CD4-positive, alpha-beta T cell (primary cell): ENCODE results near the gene PLEKHG4B. TPM values are rescaled to one million over a fixed set of nuclear protein-coding genes. Genes with fewer than 3 reads are reported as not detected.

Source experiments
- ATAC-seq: fragments of 200-7000 bp; cut with Tn5 transposase; one replicate; pipeline ENCODE4 v1.10.0; 2022; ENCODE audit warnings: mild to moderate bottlenecking; ENCODE audit not compliant: poor library complexity
- CTCF ChIA-PET: fragments of 350-600 bp; sonication (Branson Sonifier 250); formaldehyde crosslinking; loops from one replicate; lab custom pipeline; 2021; ENCODE audit warnings: antibody characterized with exemption, inconsistent platforms; lab: Charles Lee
- POLR2A ChIA-PET: fragments of 350-600 bp; sonication (Branson Sonifier 250); formaldehyde crosslinking; loops from one replicate; lab custom pipeline; 2021; ENCODE audit warnings: antibody characterized with exemption, inconsistent platforms; lab: Charles Lee
- DNase-seq, 14 experiments: peaks; one replicate each; pipeline ENCODE4 v3.0.0-alpha.2; 2013 to 2020; ENCODE audit warnings: mixed read lengths in 2 of 14
- H3K27ac ChIP-seq, 2 donors: one replicate each; pipeline versions ENCODE4 v1.5.1 to v1.7.0; 2013; ENCODE audit warnings: low read length in 2 of 2, low read depth in 1 of 2, mild to moderate bottlenecking in 1 of 2
- H3K27me3 ChIP-seq, 2 experiments: 1 replicate in 1 of 2; 2 replicates in 1 of 2; pipeline versions ENCODE4 v1.6.1 to v1.7.0; 2013; ENCODE audit warnings: low read length in 2 of 2, control low read depth in 1 of 2, mild to moderate bottlenecking in 1 of 2, moderate library complexity in 1 of 2; ENCODE audit not compliant: insufficient read depth in 2 of 2, control insufficient read depth in 1 of 2
- H3K36me3 ChIP-seq: one replicate; pipeline ENCODE4 v1.6.1; 2013; ENCODE audit warnings: low read length, control low read depth; ENCODE audit not compliant: insufficient read depth
- H3K4me1 ChIP-seq: one replicate; pipeline ENCODE4 v1.6.1; 2013; ENCODE audit warnings: low read length, control low read depth; ENCODE audit not compliant: insufficient read depth
- H3K4me3 ChIP-seq: one replicate; pipeline ENCODE4 v1.5.1; 2013; ENCODE audit warnings: mild to moderate bottlenecking, low read length, moderate library complexity
- H3K9me3 ChIP-seq, 2 experiments: 1 replicate in 1 of 2; 2 replicates in 1 of 2; pipeline versions ENCODE4 v1.6.1 to v1.7.0; 2013; ENCODE audit warnings: low read length in 2 of 2, mild to moderate bottlenecking in 2 of 2, control low read depth in 1 of 2, moderate library complexity in 1 of 2; ENCODE audit not compliant: control insufficient read depth in 1 of 2, insufficient read depth in 1 of 2
- H3K27ac Mint-ChIP-seq: one replicate; pipeline ENCODE4 v1.8.0; 2020; ENCODE audit warnings: mixed read lengths
- H3K27me3 Mint-ChIP-seq: one replicate; pipeline ENCODE4 v1.8.0; 2021; ENCODE audit warnings: mixed read lengths
- H3K36me3 Mint-ChIP-seq: one replicate; pipeline ENCODE4 v1.8.0; 2021; ENCODE audit warnings: low read depth, mixed read lengths
- H3K4me1 Mint-ChIP-seq: one replicate; pipeline ENCODE4 v1.8.0; 2021; ENCODE audit warnings: low read depth, mixed read lengths
- H3K4me3 Mint-ChIP-seq: one replicate; pipeline ENCODE4 v1.8.0; 2020; ENCODE audit warnings: mild to moderate bottlenecking, mixed read lengths
- H3K9me3 Mint-ChIP-seq: one replicate; pipeline ENCODE4 v1.8.0; 2020; ENCODE audit warnings: mixed read lengths
- intact Hi-C, 2 experiments: fragments of 100-400 bp; cut with DNase I in 1 of 2; cut with micrococcal nuclease in 1 of 2; formaldehyde crosslinking; loops; one replicate each; pipeline versions ENCODE4 v1.15.1 to v1.9.0; 2023 to 2025; cut with DNase I, micrococcal nuclease
- total RNA-seq, 174 experiments: library from RNA in 2 of 174; stranded (reverse) in 2 of 174; gene quantifications; one replicate each; pipeline ENCODE4 v1.2.3 and lab custom pipeline; 2021 to 2026
- TF ChIP-seq, protein P1 (sequence below): fragments of 200-600 bp; IDR thresholded peaks from one replicate; pipeline ENCODE4 v1.8.0; 2022; ENCODE audit warnings: antibody characterized with exemption, mild to moderate bottlenecking

Gene PLEKHG4B
- total RNA-seq, 2 experiments from 2014 or later: 0.17 to 0.36 TPM

DNA sequence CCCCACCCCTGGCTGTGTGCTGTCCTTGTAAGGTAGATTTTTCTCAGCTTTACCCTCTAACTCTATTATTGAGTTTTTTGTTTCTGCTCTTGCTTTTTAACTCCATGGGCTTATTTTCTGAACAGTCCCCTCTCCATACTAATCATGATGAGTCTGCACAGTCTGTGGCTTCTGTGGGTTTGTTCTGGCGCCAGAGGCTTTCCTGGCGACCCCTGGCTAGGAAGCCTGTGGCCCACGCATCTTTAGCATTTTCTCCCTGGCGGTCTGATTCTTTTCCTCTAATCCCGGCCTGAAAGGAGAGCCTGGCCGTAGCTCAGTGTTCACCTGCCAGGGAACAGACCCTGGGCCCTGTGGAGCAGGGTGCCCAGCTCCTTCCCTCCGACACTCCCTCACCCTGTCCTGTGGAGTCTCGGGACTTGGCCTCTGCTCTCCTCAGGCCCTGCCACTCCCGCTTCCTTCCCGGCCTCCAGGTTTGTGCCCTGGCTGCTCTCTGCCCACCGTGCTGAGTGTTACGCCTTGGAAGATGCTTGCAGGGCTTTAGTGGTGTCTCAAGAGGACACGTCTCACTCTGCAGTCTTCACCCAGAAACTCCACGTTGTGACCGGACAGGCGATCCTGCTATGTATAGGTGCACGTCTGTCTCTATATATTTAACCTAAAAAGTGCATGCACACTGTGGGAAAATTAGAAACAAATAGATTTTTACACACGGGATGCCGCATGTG, 67.6 kb downstream of the PLEKHG4B start:
- H3K27me3 Mint-ChIP-seq: peaks cover 21% of the 10 kb centered on the region
- intact Hi-C loops: no loop called here
- Histone ChIP-seq H3K36me3 (no peaks in the 10 kb centered on the region), H3K4me1 (no peaks in the 10 kb centered on the region), H3K4me3 (no peak overlapping the region), H3K27ac (no peak overlapping the region), H3K27me3 (peaks cover 4 to 12% of the 10 kb centered on the region in 2 experiments), H3K9me3 (peaks cover 0 to 9% of the 10 kb centered on the region in 2 experiments)
- DNase-seq (peak in 1 of 14 experiments; percentile 14), ATAC-seq (no peak)
- ChIA-PET CTCF (no interaction called here), POLR2A (no interaction called here)
- H3K36me3 Mint-ChIP-seq: no peaks in the 10 kb centered on the region
- no peaks in the 10 kb centered on the region for H3K9me3 Mint-ChIP-seq
- no peak overlapping the region for H3K4me3 Mint-ChIP-seq
- no peak overlapping the region for H3K27ac Mint-ChIP-seq
- TF ChIP-seq, protein P1, sequence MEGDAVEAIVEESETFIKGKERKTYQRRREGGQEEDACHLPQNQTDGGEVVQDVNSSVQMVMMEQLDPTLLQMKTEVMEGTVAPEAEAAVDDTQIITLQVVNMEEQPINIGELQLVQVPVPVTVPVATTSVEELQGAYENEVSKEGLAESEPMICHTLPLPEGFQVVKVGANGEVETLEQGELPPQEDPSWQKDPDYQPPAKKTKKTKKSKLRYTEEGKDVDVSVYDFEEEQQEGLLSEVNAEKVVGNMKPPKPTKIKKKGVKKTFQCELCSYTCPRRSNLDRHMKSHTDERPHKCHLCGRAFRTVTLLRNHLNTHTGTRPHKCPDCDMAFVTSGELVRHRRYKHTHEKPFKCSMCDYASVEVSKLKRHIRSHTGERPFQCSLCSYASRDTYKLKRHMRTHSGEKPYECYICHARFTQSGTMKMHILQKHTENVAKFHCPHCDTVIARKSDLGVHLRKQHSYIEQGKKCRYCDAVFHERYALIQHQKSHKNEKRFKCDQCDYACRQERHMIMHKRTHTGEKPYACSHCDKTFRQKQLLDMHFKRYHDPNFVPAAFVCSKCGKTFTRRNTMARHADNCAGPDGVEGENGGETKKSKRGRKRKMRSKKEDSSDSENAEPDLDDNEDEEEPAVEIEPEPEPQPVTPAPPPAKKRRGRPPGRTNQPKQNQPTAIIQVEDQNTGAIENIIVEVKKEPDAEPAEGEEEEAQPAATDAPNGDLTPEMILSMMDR: no peak
- no peaks in the 10 kb centered on the region for H3K4me1 Mint-ChIP-seq

- H3K27me3 ChIP-seq: peaks cover 4 to 12% of the 10 kb centered on the region in 2 experiments
- TF ChIP-seq, protein P1: no peak
- ChIA-PET POLR2A (no interaction called here), CTCF (no interaction called here)
- ATAC-seq (no peak), DNase-seq (no peak)
- no peaks in the 10 kb centered on the region for H3K36me3 ChIP-seq
- no peaks in the 10 kb centered on the region for H3K4me1 Mint-ChIP-seq
- peaks cover 0 to 12% of the 10 kb centered on the region in 2 experiments for H3K9me3 ChIP-seq
- H3K27ac ChIP-seq: no peak overlapping the region
- H3K4me1 ChIP-seq: no peaks in the 10 kb centered on the region
- H3K4me3 Mint-ChIP-seq: no peak overlapping the region
- intact Hi-C loops: no loop called here
- peaks cover 21% of the 10 kb centered on the region for H3K27me3 Mint-ChIP-seq
- H3K9me3 Mint-ChIP-seq: no peaks in the 10 kb centered on the region
- no peak overlapping the region for H3K4me3 ChIP-seq
- no peak overlapping the region for H3K27ac Mint-ChIP-seq
- no peaks in the 10 kb centered on the region for H3K36me3 Mint-ChIP-seq
Measured at GRCh38 chr5:160173-160510, 68.2 kb downstream of the PLEKHG4B start.

- Histone ChIP-seq H3K36me3 (no peaks in the 10 kb centered on the region), H3K9me3 (peaks cover 0 to 12% of the 10 kb centered on the region in 2 experiments), H3K27me3 (peaks cover 4 to 12% of the 10 kb centered on the region in 2 experiments), H3K4me1 (no peaks in the 10 kb centered on the region), H3K4me3 (no peak overlapping the region), H3K27ac (no peak overlapping the region)
- Mint-ChIP-seq H3K27ac (no peak overlapping the region), H3K4me1 (no peaks in the 10 kb centered on the region), H3K9me3 (no peaks in the 10 kb centered on the region), H3K4me3 (no peak overlapping the region), H3K27me3 (peaks cover 21% of the 10 kb centered on the region), H3K36me3 (no peaks in the 10 kb centered on the region)
- POLR2A ChIA-PET: no interaction called here
- DNase-seq (peak in 1 of 14 experiments; percentile 10), ATAC-seq (no peak)
- CTCF ChIA-PET: no interaction called here
- TF ChIP-seq, protein P1: no peak
- intact Hi-C loops: no loop called here
Measured at GRCh38 chr5:160921-161802, 69.2 kb downstream of the PLEKHG4B start.
